A172 (cell line): ENCODE measurements around the gene DES. TPM values are rescaled to one million over a fixed set of nuclear protein-coding genes. Genes with fewer than 3 reads are reported as not detected.

Experiments used
- DNase-seq: peaks from one replicate; pipeline ENCODE4 v3.0.0-alpha.2; 2015; ENCODE audit warnings: low spot score
- total RNA-seq: library from RNA; depleted of rRNA; stranded (reverse); fragments of >200 nt; shearing (Covaris generic); gene quantifications from 2 replicates; pipeline ENCODE4 v1.2.3, GENCODE V29; 2014

Gene DES
- total RNA-seq, 1 experiment from 2014 or later: 30.0 TPM

DNA sequence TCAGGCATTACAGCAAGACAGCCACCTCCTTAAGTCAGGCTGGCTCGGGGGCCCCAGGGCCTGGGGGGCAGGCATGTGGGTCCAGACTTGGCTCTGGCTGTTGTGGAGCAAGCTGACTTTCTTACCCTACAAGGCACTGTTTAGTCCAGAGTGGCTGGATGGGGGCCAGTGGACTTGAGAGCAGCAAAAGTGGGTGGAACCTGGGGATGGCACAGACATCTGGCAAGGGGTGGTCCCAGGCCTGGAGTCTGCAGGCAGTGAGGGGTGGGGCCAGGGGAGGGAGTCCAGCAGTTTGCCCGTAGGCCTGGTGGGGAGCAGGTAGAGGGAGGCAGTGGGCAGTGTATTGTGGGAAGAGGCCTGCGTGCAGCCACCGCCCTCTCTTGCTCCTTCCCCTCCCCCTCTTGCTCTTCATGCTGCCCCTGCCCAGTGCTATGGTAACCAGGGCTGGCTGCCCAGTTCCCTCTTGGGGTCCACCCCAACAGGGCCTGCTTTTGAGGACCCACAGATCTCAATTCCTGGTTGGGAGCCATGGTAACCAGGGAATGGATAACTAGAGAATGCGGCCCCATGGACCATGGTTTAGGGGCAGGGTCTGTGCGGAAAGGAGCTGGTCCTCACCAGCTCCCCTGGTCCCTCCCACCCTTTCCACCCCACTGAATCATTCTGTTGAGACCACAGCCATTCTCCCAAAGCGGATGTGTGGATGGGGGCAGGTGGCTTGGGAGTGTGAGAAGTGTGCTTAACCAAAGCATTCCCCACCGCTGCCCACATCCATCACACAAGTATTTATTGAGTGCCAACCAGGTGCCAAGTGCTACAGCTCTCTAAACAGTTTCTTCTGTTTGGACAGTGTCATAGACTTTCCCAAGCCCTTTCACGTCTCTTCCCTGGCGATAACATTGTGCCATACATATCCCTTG, 35.8 kb downstream of the DES start:
- peak; percentile 91 for DNase-seq

DNA sequence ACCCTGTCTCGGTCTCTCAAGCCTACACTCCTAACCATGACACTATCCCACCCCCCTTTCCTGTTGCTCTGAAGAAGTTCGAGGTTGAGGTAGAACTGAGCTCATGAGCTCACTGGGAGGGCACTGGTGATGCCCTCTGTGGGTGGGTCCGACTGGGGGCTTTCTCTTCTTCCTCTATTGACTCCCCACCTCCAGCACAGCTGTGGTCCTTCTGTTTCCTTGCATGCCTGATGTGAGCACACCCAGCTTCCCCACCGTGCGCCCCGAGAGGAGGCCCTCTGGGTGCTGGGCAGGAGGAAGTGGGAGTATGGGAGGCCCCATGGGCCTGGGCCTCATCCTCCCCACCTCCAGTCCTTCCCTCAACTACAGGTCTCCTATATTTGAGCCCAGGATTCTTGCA, 37.4 kb downstream of the DES start:
- no peak for DNase-seq

DNA sequence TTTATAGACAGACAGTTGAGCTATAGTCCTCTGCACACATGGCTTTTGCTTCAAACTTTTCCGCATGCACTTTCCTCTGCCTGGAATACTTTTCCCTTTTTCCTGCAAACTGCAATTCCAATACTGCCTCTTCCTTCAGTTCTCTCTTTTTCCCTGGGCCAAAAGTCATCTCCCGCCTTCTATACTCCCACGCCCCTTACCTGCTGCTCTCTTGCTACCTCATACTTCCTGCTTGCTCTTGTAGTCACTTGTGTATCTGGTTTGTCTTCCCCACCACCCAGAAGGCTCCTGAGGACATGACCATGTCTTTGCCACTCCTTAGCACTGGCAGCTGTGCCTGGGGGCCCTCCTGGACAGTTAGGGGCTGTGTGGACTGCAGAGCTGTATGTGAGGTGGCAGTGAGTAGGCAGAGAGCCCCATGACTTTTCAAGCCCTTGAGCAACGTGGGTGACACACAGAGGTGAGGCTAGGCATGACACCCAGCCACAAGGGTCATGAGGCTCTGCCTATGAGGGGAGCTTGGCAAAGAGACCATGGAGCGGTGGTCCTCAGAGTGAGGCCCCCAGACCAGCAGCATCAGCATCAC, 39.7 kb downstream of the DES start:
- no peak for DNase-seq

DNA sequence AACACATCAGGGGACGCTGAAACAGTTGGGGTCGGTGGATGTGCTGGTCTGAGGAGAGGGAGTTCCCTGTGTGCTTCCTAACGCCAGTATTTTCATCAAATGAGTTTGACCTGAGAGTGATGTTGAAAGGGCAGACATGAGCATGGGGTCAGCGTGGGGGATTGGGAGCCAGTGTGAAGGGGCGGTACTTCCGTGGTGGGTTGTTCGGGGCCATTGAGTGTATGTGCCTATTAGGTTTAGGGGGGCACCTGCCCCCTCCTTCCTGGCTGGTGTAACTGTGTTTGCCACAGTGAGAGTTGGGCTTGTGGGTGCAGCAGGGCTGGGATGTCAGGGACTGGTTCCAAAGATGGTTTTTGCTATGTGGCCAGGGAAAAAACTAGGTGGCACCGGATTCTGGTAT, 40.8 kb downstream of the DES start:
- no peak for DNase-seq

DNA sequence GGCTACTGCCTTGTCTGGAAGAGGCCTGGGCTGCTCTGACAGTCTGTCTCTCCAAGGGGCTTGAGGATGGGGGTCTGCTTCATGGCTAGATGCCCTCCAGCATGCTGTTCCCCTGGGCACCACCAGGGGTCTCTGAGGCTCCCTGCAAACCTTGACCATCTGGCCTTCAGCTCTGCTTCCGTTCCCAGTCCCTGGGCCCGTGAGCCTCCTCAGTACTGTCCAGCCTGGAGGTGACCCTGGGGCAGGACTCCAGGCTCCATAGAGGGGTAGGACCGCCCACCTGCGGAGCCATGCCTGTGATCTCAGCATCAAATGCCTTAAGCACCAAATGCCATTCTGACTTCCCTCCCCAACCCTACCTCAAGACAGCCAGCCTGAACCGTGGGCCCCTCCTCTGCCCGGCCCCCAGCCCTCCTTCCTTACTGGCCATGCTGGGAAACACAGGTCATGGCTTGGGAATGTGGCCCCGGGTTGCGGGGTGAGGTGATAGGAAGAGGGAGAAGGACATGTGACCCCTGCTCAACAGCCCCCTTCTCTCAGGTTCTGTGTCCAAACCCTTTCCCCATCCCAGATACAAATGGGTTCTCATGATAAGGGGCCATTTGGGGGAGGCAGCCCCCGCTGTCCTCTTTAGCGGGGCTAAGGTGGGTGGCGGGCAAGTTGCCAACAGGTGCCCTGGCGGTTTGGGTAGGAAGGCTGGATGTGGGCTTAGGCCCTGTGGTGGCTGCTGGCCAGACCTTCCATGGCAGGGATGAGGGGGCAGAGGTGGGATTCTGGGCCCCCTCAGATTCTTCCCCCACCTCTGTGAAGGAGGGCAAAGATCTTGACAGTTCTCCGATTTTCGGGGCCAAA, 41.5 kb downstream of the DES start:
- peak; percentile 76 for DNase-seq

DNA sequence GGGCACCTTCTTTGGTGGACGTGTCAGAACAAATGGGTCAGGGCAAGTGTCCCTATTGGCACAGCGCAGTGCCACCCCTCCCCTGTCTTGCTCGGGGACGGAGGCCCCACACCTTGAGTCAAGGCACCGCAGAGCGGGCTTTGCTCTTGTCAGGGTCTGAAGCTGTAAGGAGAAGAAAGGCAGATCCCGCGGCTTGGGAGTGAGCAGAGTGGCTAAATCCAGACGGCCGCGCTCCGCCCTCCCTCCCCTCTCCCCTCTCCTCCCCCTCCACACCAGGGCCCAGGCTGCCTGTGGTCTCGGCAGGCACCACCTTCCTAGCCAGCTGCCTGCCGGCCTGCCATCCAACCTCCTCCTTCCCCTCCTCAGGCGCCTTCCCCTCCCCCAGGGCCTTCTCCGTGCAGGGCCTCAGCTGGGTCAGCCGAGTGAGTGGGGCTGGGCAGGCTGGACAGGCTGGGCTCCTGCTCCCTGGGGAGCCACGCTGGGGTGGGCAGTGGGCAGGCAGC, 42.3 kb downstream of the DES start:
- peak; percentile 86 for DNase-seq

DNA sequence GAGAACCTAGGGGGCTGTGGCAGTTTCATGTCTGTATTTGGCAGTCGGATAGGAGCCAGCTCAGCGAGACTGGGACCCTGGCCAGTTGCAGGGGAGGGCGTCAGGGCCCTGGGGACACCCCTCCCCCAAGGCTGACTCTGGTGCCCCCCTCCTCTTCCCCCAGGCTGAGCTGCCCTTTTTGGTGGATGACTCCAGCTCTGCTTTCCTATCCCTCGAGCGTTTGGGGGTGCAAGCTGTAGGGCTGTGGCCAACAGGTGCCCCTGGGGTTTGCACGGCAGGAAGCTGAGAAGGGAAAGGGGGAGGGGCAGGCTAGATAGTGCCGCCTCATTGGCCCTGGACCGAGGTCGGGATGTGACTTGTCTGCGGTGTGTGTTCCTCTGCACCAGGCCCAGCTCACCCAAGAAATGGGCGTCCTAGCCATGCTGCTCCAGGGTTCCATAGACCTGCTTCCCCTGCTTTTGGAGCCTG, 42.9 kb downstream of the DES start:
- peak; percentile 83 for DNase-seq

DNA sequence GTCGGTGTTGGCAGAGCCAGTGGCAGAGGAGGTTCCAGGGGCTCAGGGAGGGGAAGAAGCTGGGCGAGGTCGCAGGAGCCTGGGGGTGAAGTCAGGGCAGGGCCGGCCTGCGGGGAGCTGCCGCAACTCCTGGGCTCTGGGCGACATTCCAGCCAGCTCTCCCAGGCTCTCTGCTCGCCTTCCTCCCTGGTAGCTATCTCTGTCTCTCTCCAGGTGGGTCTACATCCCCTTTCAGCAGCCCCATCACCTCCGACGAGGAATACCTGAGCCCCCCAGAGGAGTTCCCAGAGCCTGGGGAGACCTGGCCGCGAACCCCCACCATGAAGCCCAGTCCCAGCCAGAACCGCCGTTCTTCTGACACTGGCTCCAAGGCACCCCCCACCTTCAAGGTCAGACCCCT, 43.5 kb downstream of the DES start:
- no peak for DNase-seq

DNA sequence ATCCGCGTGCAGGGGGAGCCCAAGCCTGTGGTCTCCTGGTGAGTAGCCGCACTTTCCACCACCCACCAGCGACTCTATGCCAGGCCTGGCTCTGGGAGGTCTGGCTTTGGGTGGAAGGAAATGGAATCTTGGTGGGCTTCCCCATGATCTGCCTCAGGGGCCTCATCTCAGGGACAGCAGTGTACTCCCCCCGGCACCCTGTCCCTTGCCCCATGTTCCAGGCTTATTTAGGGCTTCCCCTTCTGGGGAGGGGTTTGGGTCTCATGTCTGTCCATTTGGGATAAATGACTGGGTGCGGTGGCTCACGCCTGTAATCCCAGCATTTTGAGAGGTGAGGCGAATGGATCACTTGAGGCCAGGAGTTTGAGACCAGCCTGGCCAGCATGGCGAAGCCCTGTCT, 44.2 kb downstream of the DES start:
- DNase-seq: no peak

DNA sequence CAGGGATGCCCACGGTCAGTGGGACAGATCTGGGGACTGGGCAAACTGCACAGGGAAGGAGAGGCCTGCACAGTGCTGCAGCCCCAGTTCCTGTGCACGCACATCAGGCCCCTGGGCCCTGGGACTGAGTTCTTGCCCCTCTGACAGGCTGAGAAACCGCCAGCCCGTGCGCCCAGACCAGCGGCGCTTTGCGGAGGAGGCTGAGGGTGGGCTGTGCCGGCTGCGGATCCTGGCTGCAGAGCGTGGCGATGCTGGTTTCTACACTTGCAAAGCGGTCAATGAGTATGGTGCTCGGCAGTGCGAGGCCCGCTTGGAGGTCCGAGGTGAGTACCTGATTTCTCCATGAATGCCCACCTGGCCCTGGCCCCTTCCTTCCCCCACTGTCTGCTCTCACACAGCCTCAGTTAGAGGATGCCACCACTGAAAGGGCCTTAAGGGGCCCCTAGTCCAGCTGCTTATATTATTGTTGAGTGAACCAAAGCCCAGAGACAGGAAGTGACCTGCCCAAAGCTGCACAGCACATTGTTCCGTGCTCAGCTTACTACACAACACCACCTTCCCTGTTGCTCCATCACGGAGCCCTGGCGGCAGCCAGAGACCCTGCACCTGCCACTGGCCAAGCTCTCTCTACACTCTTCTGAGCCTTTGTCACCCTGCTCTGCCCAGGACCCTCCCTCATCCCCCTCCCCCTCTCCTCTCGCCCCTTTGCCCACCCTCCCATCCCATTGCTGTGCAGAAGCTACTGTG, 46.3 kb downstream of the DES start:
- no peak for DNase-seq

DNA sequence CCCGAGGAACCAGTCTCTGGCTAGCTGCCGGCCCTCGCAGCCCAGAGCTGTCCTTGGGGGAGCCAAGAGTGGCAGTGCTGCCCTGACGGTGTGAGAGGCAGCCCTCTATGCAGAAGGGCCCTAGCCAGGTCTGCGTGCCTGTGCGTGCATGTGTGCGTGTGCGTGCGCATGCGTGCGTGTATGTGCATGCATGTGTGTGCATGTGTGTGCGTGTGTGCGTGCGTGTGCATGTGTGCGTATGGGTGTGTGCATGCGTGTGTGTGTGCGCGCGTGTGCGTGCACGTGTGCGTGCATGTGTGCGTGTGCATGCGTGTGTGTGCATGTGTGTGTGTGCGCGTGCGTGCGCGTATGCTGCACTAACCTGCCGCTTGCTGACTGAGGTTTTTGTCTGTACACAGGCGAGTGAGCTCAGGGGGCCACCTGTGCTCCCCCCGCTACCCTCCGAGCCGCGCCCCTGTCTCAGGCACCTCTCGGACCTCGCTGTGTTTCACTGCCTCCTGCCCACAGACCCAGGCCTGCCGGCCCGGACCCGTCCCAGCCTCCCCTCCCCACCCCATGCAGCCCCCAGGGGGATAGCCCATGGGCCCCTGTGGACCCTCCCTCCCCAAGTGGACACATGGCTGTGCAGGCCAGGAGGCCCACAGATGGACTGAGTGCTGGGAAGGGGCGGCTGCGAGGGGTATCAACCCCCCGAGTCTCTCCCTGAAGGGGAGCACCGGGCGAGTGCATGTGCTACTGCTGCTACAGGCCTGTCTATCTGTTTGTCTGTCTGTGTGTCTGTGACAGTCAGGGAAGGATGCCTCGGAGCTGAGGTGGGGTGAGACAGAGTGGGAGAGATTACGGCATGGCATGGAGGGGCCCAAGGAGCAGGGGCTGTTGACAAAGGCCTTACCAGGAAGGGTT, 47.7 kb downstream of the DES start:
- no peak for DNase-seq

DNA sequence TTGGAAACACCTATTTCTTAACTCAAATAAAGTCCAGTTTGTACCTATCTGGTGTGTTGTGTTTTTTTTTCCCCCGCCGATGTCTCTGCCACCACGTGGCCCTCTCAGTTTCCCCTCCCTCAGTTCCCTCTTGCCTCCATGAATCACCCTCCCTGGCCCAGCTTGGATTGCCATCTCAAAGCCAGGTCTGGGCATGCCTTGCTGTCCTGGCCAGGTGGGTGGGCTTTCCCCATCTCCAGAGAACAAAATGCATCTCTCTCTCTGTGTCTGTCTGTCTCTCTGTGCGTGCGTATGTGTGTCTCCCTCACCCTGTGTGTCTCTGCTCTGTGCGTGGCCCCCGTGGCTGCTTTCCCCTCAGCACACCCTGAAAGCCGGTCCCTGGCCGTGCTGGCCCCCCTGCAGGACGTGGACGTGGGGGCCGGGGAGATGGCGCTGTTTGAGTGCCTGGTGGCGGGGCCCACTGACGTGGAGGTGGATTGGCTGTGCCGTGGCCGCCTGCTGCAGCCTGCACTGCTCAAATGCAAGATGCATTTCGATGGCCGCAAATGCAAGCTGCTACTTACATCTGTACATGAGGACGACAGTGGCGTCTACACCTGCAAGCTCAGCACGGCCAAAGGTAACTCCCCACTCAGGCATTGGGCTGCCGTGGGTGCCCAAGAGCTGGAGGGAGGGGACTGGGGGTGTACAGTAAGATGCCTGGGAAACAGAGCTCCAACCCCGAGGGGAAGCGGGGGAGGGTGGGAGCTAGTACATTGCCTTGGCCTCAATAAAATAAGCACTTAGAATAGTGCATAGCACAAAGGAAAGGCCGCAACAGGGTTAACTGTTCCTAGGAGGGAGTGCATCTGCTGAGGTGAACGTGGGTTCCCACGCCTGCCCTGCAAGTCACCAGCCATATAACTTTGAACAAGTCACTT, 48.9 kb downstream of the DES start:
- no peak for DNase-seq

DNA sequence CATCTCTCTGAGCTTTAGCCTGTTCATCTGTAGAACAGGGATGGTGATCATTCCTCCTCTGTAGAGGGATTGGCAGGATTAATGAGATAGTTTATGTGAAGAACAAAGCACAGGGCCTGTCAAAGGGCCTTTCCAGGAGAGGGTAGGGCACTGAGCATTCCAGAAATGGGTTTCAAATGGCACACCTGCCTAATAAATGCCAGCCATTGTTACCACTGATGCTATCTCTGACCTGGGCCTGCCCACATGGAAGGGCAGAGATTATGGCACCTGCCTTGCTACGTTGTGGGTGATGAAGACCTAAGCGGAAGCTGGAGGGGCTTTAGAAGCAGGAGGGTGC, 49.5 kb downstream of the DES start:
- DNase-seq: no peak

DNA sequence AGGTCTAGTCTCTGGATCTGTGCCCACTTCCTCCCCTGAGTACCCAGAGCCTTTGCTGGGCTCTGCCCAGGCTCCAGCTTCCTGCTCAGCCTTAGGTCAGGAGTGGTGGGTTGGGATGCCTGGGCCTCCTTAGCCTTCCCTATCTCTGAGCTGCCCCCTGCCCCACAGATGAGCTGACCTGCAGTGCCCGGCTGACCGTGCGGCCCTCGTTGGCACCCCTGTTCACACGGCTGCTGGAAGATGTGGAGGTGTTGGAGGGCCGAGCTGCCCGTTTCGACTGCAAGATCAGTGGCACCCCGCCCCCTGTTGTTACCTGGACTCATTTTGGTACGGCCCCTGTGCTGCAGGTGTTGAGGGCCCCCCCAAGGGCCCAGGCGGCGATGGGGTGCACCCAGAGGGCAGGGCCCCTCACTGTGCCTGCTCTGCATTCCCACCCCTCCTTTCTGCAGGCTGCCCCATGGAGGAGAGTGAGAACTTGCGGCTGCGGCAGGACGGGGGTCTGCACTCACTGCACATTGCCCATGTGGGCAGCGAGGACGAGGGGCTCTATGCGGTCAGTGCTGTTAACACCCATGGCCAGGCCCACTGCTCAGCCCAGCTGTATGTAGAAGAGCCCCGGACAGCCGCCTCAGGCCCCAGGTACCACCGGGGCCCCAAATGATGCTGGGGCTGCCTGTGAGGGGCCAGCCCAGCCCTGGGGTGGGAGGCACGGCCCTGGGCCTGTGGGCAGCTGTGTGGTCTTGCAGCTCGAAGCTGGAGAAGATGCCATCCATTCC, 50.4 kb downstream of the DES start:
- no peak for DNase-seq

DNA sequence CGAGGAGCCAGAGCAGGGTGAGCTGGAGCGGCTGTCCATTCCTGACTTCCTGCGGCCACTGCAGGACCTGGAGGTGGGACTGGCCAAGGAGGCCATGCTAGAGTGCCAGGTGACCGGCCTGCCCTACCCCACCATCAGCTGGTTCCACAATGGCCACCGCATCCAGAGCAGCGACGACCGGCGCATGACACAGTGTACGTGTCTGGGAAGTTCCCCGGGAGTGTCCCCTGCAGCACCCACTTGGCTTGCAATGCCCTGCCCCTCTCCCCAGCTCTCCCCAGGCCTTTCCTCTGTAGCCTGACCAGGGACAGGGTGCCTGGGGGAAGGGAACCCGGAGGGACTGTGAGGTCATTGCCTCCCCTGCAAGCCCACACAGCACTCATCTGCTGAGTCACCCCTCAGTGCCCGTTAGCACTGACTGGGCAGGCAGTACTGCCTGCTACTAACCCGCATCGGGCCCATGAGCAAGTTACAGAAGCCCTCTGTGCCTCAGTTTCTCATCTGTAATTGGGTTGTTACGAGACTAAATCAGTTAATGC, 51.1 kb downstream of the DES start:
- DNase-seq: peak; percentile 91

DNA sequence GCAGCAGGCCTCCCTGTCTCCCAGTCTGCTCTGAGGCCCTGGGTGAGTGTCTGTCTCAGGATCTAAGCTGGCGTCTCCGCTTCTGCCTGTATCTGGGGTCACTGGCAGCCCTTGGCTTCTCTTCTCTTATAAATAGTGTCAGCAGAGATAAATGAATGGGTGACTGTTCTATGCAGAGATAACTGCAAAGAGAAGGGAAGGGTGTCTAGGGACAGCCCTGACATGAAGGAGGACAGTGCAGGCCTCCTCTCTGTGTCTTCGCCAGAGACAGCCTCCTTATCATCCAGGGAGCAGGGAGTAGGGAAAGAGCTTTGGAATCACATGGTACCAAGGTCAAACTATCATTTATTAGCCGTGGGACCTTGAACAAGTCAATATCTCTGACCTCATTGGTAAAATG, 52.3 kb downstream of the DES start:
- DNase-seq: no peak

DNA sequence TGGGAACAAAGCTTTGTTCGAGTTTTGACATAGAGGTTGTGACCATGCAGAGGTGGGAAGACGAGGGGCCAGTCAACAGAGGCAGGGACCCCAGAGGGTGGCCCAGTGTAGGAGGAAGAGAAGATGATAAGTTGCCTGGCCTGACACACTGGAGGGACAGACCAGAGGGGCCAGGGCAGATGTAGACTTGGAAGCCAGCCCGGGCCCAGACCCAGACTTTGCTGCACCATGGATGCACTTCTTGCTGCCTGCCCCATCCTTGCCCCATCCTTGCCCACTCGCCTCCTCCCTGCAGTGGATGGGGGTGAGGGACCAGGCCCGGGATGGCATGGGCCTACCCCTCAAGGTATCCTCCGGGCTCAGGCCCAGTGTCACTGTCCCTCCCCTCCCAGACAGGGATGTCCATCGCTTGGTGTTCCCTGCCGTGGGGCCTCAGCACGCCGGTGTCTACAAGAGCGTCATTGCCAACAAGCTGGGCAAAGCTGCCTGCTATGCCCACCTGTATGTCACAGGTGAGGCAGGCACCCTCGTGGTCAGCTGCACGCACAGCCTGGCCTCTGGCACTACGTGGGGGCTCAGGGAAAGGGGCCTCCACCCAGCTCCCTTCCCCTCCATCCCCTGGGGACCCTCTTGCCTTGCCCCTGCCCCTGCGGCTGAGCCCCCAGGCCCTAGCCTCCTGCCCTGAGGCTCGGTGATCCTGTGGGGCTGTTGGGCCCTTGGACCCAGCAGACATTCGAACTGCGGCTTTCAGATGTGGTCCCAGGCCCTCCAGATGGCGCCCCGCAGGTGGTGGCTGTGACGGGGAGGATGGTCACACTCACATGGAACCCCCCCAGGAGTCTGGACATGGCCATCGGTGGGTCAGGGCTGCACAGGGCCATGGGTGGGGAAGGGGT, 53.5 kb downstream of the DES start:
- no peak for DNase-seq
